MCF 10A (cell line): Measurements from ENCODE around the gene SHISA8. TPM values are rescaled to one million over a fixed set of nuclear protein-coding genes. Genes with fewer than 3 reads are reported as not detected.

Source experiments
- BruUV-seq: library from RNA; stranded (reverse); fragments of 400-500 nt; replicated peaks from 2 replicates; lab custom pipeline; 2021; lab: Mats Ljungman, UMichigan
- CTCF ChIA-PET: fragments of 300-600 bp; sonication (Branson Sonifier 250); formaldehyde crosslinking; extraction: SDS; loops from one replicate; lab custom pipeline; 2021; ENCODE audit warnings: antibody characterized with exemption, inconsistent platforms; lab: Yijun Ruan, JAX
- POLR2A ChIA-PET: fragments of 300-600, 350-650 bp; sonication (Branson Sonifier 250); formaldehyde crosslinking; extraction: SDS; loops from one replicate; lab custom pipeline; 2020; ENCODE audit warnings: antibody characterized with exemption, inconsistent platforms; lab: Yijun Ruan, JAX
- DNase-seq: peaks from one replicate; pipeline ENCODE4 v3.0.0-alpha.2; 2018; ENCODE audit not compliant: unreplicated experiment
- H3K27ac Mint-ChIP-seq: one replicate; pipeline ENCODE4 v1.8.0; 2022; ENCODE audit warnings: mild to moderate bottlenecking, low read depth, mixed read lengths; ENCODE audit not compliant: unreplicated experiment
- H3K27me3 Mint-ChIP-seq: one replicate; pipeline ENCODE4 v1.8.0; 2022; ENCODE audit warnings: mixed read lengths; ENCODE audit not compliant: insufficient read depth, unreplicated experiment
- H3K36me3 Mint-ChIP-seq: one replicate; pipeline ENCODE4 v1.8.0; 2022; ENCODE audit warnings: mild to moderate bottlenecking, moderate library complexity, mixed read lengths; ENCODE audit not compliant: insufficient read depth, unreplicated experiment
- H3K4me1 Mint-ChIP-seq: one replicate; pipeline ENCODE4 v1.8.0; 2022; ENCODE audit warnings: mixed read lengths; ENCODE audit not compliant: insufficient read depth, unreplicated experiment
- H3K4me3 Mint-ChIP-seq: one replicate; pipeline ENCODE4 v1.8.0; 2022; ENCODE audit warnings: mild to moderate bottlenecking, moderate library complexity, mixed read lengths; ENCODE audit not compliant: unreplicated experiment
- H3K9me3 Mint-ChIP-seq: one replicate; pipeline ENCODE4 v1.8.0; 2022; ENCODE audit warnings: mixed read lengths; ENCODE audit not compliant: unreplicated experiment
- CTCF ChIP-seq: fragments of 200-600 bp; IDR thresholded peaks from one replicate; pipeline ENCODE4 v1.8.0; 2022; ENCODE audit warnings: antibody characterized with exemption, mild to moderate bottlenecking; ENCODE audit not compliant: unreplicated experiment
- intact Hi-C: fragments of 100-400 bp; cut with micrococcal nuclease; formaldehyde crosslinking; loops from 2 replicates; pipeline ENCODE4 v1.14.1; 2022
- total RNA-seq: library from RNA; stranded (reverse); gene quantifications from 2 replicates; pipeline ENCODE4 v1.2.3, GENCODE V29; 2022

SHISA8 gene
- total RNA-seq, 1 experiment from 2014 or later = not detected

DNA sequence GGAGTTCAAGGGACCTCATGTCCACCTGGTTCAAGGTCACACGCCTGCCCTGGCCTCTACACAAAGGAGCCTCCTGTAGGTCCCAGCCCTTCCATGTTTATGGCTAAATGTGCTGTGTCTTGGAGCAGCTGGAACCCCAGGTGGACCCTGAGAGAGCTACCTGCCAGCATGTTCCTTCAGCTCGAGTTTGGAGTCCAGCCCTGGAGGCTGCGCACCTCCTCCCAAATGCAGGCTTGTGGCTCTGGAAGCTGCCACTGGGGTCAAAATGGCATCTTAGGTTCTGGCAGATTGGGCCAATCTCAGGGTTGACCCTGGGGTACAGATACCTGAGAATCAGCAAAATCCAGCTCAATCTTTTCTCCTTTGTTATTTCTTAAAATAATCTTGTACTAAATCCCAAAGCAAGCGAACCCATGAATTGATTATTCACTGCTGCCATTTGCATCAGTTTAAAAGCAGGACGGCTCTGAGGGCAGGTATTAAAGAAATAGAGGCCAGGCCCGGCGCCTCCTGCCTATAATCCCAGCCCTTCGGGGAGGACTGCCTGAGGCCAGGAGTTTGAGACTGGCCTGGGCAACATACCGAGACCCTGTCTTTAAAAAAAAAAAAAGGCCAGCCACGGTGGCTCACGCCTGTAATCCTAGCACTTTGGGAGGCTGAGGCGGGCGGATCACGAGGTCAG lies 8.9 kb upstream of the SHISA8 start:
- H3K27me3 Mint-ChIP-seq = peaks cover 11% of the 10 kb centered on the region
- no peak for TF ChIP-seq CTCF
- no peaks in the 10 kb centered on the region for H3K36me3 Mint-ChIP-seq
- intact Hi-C loops = no loop called here
- H3K4me3 Mint-ChIP-seq = no peak overlapping the region
- no peaks in the 10 kb centered on the region for H3K9me3 Mint-ChIP-seq
- H3K27ac Mint-ChIP-seq = no peak overlapping the region
- ChIA-PET POLR2A (no interaction called here), CTCF (interaction anchor here (0.7 to 1.1 kb wide), 3 partner anchors 11 to 61 kb away, joined by 3 to 5 read pairs (median 4); no protein-coding TSS in a partner anchor)
- BruUV-seq = no TSS peak
- DNase-seq = no peak
- no peaks in the 10 kb centered on the region for H3K4me1 Mint-ChIP-seq

GRCh38 chr22:41922940-41923594 lies 8.2 kb upstream of the SHISA8 start:
- no peak for TF ChIP-seq CTCF
- ChIA-PET CTCF (interaction anchor here (0.6 to 1.1 kb wide), 3 partner anchors 10 to 40 kb away, joined by 3 to 4 read pairs (median 3); no protein-coding TSS in a partner anchor), POLR2A (no interaction called here)
- no TSS peak for BruUV-seq
- no peak overlapping the region for H3K27ac Mint-ChIP-seq
- no peak for DNase-seq
- no peaks in the 10 kb centered on the region for H3K9me3 Mint-ChIP-seq
- no peaks in the 10 kb centered on the region for H3K36me3 Mint-ChIP-seq
- H3K4me3 Mint-ChIP-seq = no peak overlapping the region
- no peaks in the 10 kb centered on the region for H3K4me1 Mint-ChIP-seq
- peaks cover 9% of the 10 kb centered on the region for H3K27me3 Mint-ChIP-seq
- intact Hi-C loops = no loop called here

GRCh38 chr22:41922328-41922727 lies 7.5 kb upstream of the SHISA8 start:
- ChIA-PET CTCF (interaction anchor here (0.6 to 1.1 kb wide), 3 partner anchors 18 to 39 kb away, joined by 3 to 4 read pairs (median 3); partner anchors contain the start of gene CENPM), POLR2A (no interaction called here)
- TF ChIP-seq CTCF = no peak
- Mint-ChIP-seq H3K4me1 (no peaks in the 10 kb centered on the region), H3K36me3 (no peaks in the 10 kb centered on the region), H3K4me3 (no peak overlapping the region), H3K27ac (no peak overlapping the region), H3K9me3 (no peaks in the 10 kb centered on the region), H3K27me3 (peaks cover 1% of the 10 kb centered on the region)
- BruUV-seq = no TSS peak
- intact Hi-C loops = no loop called here
- DNase-seq = no peak

DNA sequence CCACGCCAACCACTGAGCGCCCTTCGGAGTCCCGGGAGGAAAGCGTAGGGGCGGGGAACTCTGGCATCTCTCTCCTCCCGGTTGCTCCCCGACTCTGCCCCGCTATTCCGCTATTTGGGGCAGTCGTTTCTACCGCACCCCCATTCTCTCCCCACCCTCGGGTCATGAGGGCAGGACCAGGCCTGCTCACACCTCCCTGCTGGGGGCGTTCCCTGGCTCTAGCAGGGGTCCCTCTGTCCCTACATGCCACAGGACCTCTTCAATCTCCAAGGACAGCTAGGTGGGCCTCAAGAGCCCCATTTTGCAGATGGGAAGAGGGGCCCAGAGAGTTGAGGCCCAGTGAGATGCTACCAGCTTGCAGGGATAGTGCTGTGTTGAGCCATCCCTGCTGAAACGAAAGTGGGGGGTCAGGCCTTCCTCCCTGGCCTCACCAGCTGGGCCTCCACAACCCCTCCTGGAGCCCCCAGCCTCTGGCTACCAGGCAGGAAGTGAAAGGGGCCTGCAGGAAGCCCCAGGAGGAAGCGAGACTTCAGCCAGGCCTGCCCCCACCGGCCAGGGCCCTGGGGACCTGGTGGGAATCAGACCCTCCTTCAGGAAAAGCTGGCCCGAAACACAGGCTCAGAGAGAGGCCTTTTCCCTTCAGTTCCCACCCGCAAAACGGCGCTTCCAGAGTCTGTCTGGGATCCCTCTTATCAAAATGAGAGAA lies 5.5 kb upstream of the SHISA8 start:
- intact Hi-C loops = no loop called here
- ChIA-PET CTCF (no interaction called here), POLR2A (no interaction called here)
- Mint-ChIP-seq H3K27me3 (peaks cover 17% of the 10 kb centered on the region), H3K9me3 (no peaks in the 10 kb centered on the region), H3K4me1 (no peaks in the 10 kb centered on the region), H3K4me3 (no peak overlapping the region), H3K27ac (no peak overlapping the region), H3K36me3 (no peaks in the 10 kb centered on the region)
- no TSS peak for BruUV-seq
- TF ChIP-seq CTCF = no peak
- DNase-seq = no peak
